NOMO-1 (cell line): ENCODE measurements around the gene MOB1A.
"Not testable (repeated sequence)": the region's sequence is repeated elsewhere in the genome, so short reads cannot be mapped to it uniquely, and the experiment has no call there.

Experiments used
- DNase-seq, 2 experiments: peaks; one replicate each; lab custom pipeline; 2025; ENCODE audit not compliant: unreplicated experiment in 2 of 2; lab: John Stamatoyannopoulos, UW

Gene MOB1A

DNA sequence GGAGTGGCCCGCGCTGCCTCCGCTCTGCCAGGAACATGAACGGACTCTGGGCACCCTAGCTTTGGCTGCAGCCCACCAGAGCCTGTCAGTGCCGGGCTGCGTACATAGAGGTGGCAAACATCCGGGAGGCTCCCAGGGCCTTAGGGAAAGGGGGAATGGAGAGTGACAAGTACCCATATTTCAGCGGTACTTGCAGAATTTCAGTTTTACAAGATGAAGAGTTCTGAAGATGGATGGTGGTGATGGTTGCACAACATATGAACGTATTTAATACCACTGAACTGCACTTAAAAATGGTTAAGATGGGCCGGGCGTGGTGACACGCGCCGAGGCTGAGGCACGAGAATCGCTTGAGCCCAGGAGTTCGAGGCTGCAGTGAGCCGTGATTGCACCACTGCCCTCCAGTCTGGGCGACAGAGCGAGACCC lies 20.6 kb upstream of the MOB1A start:
- DNase-seq, result peak in 1 of 2 experiments; percentile 74

DNA sequence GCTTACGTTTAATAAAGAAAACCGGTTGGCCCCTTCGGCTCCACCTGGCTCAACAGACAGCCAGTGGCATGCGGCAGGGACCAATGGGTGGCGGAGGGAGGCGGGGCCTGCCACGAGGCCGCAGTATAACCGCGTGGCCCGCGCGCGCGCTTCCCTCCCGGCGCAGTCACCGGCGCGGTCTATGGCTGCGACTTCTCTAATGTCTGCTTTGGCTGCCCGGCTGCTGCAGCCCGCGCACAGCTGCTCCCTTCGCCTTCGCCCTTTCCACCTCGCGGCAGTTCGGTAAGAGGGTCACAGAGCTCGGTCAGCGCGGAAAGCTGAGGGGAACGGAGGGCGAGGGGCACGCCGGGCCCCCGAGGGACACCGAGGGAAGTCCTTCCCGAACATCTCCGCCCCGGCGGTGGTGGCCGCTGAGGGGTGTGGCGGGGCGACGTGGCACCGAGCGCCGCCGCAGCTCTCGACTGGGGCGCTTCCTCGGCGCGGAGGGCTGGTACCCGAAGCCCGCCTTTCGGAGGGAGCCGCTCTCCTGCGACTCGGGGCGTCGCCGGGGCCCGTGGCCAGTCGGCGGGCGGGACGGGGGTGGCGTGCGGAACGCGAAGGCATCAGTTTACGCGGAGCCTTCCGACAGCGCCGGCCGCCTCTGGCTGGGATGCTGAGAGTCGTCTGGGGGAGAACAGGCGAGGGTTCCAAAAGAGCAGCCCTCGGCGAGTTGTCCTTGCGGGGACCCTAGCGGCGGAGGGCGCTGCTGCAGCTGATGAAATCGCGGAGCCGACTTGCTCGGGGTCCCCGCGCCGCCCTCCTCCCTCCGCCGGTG lies 20.0 kb upstream of the MOB1A start, which contains the start of gene MTHFD2:
Gene MTHFD2, plus strand, starts transcription at position 155 of the 814 bp plus-strand sequence. Its CDS starts 27 bp downstream, at position 182.
- DNase-seq, result peak; percentile 96 to 97

DNA sequence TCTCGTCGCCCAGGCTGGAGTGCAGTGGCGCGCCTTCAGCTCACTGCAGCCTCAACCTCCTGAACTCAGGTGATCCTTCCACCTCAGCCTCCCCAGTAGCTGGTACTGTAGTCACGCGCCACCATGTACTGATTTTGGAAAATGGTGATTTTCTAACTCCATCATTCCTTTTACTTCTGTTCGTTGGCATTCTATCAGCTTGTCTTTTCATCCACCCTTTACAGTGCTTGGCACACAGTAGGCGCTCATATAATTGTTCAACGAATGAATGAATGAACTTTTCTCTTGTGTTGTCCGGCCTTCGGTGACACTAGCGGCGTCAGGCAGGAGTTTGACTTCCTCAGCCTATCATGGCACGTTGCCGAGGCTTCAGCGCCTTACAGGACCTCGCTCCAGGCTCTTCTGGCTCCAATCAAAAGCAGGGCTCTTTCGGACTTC lies 19.4 kb upstream of the MOB1A start:
- DNase-seq, result no peak

DNA sequence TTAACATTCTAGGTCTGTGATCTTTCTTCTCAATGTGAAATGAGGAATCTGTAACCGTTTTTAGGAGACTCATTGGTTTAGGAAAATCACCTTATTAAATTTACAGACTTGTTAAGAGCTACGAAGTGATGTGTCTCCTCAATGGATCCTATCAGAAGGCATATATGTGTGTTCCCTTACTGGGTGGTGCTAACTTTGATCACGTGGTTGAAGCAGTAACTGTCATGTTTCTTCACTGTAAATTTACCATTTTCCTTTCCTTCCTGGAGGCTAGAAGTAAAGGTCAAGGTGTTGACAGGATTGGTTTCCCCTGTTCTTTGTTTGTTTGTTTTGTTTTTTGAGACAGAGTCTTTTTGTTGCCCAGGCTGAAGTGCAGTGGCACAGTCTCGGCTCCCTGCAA lies 18.4 kb upstream of the MOB1A start:
- DNase-seq, result no peak

DNA sequence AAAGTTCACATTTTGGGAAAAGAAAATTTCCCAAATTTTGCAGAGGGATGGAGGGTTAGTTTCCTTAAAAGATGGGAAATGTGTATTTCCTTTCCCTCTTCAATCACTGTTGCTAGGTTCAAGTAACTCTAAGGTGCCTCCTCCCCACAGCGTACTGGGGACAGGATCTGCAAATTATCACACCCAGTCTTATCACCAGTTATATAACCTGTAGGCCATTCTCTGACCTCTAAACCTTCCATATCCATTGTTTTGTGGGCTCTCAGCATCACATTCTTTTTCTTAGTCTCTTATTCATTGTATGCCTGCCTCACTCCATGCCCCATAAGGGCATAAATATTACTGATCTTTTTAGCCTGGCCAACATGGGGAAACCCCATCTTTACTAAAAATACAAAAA lies 16.1 kb upstream of the MOB1A start:
- DNase-seq, result no peak

DNA sequence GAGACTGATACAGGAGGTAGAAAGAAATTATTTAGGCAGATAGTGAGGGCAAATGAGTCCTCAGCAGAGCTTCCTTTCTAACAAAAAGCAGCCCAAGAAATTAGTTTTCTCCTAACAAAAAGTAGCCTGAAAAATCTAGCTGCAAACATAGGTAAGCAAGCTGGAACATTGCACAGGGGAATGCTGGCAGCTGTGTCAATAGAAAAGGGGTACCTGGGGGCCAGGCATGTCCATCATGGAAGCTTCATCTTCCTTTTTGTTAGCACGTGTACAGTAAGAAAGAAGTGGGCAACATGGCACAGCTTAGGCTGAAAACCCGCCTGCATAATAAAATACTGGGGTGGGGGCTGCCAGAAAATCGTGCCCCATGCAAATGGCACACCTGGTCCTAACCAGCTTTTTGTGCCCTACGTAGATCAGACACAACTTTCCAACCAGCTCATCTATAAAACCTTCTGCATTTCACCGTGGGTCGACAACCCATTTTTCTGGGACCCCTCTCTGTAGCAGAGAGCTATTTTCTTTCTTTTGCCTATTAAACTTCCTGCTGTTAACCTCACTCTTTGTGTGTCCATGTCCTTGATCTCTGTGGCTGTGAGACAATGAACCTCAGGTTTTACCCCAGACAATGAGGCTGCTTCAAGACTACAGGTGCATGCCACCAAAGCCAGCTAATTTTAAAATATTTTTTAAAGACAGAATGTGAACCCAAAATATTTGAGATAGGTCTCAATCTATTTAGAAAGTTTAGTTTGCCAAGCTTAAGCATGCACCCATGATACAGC lies 13.1 kb upstream of the MOB1A start:
- no peak for DNase-seq

DNA sequence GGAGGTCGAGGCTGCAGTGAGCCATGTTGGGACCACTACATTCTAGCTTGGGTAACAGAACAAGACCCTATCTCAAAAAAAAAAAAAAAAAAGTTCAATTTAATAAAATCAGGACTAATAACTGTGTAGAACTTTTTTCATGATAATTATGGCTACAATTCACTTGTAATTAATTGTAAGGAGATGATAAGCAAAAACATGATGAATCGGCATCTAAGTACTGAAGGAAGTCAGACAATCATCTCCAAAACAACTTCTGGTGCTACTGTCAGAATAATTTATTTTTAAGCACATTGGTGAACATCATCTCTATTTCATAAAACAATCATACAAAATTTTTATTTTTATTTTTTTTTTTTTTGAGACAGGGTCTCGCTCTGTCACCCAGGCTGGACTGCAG lies 10.0 kb upstream of the MOB1A start:
- no peak for DNase-seq

DNA sequence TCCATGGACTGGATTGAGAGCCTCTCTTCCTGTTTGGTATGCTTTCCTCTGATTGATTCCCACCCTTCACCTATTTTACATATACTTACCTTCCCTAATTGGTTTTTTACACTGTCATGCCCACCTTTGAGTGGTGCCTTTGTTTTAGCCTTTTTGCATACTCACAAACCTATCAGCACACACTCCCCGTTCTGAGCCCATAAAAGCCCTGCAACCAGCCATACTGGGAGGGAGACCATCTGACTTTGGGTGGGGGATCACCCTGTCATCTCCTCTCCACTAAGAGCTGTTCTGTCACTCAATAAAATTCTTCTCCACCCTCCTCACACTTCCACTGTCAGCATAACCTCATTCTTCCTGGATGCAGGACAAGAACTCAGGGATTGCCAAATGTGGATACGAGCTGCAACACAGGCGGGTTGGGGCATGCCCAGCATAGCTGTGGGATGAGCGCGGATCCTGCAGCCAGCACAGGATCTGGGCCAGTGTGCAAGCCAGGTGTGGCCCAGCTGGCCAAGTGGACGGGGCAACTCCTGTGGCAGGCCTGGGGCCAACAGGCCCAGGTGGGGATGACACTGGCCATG lies 9.4 kb upstream of the MOB1A start:
- no peak for DNase-seq

DNA sequence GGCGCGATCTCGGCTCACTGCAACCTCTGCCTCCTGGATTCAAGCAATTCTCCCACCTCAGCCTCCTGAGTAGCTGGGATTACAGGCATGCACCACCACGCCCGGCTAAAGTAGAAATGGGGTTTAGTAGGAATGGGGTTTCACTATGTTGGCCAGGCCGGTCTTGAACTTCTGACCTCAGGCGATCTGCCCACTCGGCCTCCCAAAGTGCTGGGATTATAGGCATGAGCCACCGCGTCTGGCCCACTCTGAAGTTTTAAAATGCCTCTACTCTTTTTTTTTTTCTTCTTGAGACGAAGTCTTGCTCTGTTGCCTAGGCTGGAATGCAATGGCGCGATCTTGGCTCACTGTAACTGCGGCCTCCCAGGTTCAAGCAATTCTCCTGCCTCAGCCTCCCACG lies 8.0 kb upstream of the MOB1A start:
- DNase-seq, result not testable (repeated sequence)

DNA sequence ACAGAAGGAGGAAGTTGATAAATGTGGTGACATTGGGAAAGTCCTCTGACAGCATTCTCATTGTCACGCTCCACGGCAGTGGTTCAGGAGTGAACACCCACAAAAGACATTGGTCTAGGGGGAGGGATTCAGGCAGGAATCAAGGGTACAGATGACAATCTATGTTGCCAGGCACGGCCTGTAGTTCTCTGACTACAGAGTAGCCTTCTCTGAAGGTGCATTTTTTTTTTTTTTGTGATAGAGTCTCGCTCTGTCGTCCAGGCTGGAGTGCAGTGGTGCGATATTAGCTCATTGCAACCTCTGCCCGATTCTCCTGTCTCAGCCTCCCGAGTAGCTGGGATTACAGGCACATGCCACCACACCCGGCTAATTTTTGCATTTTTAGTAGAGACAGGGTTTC lies 7.4 kb upstream of the MOB1A start:
- DNase-seq, result peak; percentile 76 to 97

DNA sequence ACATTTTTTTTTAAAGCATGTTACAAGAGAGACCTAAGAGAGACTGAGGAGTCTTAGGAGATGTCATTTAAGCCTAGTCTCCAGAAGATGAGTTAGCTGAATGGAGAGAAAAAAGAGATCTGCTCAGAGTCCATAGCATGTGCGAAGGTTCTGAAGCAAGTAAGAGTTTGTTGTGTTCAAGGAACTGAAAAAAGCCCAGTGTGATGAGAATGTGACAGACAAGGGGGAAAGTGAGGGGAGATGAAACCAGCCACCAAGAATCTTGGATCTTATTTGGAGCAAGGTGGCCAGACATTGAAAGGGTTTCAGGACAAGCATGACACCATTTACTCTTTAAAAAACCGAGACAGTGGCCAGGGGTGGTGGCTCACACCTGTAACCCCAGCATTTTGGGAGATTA lies 5.2 kb upstream of the MOB1A start:
- no peak for DNase-seq

DNA sequence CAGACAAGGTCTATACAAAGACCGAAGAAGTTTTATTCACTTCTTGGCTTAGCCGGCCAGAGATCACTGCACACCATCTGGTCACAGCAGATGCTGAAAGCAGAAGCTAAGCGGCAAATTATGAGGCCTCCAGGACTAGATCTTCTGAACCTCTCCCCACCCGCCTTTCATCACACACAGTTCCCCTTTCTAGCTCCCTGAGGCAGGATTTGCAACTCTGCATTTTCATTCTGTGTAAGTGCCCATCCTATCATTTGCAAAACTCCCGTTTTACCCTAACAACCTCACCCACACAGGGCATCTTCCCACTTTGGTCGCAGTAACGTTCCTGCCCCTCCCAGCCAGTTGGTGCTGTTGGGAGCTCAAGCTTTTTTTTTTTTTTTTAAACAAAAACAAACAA lies 3.1 kb upstream of the MOB1A start:
- DNase-seq, result peak; percentile 97 to 98

DNA sequence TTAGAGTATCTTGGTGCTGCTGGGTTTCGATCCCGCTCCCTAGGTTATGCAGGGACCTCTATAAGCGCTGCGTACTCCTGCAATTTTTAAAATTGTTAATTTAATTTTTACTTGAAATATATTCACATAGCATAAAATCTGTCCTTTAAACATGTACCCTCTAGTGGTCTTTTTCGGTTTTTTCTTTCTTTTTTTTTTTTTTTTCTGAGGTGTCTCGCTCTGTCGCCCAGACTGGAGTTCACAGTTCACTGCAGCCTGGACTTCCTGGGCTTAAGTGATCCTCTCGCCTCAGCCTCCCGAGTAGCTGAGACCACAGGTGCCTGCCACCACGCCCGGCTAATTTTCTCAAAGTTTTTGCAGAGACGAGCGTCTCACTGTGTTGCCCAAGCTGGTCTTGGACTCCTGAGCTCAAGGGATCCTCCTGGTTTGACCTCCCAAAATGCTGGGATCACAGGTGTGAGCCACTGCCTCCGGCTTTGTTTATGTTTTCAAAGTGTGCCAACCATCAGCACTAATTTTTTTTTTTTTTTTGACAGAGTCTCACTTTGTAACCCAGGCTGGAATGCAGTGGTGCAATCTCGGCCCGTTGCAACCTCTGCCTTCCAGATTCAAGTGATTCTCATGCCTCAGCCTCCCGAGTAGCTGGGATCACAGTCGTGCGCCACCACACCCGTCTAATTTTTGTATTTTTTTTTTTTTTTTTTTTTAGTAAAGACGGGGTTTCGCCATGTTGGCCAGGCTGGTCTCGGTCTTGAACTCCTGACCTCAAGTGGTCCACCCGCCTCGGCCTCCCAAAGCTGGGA lies 585 bp upstream of the MOB1A start:
- DNase-seq, result no peak

DNA sequence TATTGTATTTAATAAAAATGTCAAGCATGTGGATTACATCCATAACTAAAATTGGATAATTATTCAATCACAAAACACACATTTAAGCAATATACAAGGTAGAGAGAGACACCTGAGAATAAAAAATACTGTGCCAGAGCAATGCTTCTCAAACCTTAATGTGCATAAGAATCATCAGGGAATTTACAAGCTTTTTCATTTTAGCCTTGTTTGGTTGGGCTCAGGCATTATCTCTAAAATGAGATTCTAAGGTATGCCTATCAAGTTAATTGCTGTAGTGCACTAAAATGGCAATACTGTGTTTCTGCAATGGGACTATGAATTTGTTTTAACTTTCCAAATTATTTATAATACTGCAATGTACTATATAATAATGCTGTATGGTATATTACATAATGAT lies 983 bp downstream of the MOB1A start:
- no peak for DNase-seq

DNA sequence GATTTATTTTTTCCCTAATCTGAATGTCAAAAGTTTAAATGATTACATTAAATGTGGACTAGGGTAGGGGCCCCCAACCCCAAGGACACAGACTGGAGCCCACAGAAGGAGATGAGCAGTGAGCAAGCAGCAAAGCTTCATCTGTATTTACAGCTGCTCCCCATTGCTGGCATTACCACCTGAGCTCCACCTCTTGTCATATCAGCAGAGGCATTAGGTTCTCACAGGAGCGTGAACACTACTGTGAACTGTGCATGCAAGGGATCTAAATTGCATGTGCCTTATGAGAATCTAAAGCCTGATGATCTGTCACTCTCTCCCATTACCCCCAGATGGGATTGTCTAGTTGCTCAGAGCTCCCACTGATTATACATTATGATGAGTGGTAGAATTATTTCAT lies 3.8 kb downstream of the MOB1A start:
- no peak for DNase-seq

DNA sequence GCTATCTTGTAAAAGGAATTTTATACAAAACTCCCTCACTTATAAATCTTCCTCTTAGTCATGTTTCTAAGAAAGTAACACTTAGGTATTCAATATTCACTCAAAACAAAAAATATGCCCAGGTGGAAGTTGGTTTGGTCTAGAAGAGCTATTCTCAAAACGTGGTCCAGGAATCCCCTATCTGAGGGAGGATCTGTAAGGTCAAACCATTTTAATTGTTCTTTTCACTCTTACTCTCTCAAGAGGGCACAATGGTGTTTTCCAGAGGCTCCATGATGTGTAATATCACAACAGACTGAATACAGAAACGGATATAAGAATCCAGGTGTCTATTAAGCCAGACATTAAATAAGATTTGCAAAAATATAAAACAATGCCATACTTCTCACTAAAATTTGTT lies 9.9 kb downstream of the MOB1A start:
- no peak for DNase-seq

DNA sequence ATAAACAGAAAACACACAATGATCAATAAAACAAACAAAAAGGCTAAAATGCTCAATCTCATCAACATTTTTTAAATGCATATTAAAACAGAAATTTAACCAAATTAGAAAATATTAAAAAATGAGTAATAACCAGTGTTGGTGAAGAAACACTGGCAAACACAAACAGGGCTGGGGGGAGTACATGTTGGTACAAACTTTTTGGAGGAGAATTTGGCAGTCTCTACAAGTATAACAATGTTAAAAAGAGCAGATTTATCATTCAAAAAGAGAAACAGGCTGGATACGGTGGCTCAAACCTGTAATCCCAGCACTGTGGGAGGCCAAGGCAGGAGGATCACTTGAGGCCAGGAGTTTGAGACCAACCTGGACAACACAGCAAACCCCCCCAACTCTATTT lies 13.9 kb downstream of the MOB1A start:
- DNase-seq, result no peak

DNA sequence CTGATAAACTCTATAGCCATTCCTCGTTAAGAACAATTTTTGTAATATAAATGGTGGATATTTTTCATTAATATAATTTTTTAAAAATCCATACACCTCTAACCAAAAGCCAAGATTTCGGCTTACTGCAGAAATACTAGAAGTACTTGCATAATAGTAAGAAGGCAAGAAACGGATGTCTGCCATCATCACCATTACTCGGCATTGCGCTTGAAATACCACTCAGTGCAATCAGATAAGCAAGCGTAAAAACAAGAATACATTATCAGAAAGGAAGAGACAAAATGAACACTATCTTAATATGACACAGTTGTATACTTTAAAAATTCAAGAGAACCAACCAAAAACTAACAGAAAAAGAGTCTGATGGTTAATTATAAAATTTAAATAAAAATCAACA lies 15.7 kb downstream of the MOB1A start:
- no peak for DNase-seq

DNA sequence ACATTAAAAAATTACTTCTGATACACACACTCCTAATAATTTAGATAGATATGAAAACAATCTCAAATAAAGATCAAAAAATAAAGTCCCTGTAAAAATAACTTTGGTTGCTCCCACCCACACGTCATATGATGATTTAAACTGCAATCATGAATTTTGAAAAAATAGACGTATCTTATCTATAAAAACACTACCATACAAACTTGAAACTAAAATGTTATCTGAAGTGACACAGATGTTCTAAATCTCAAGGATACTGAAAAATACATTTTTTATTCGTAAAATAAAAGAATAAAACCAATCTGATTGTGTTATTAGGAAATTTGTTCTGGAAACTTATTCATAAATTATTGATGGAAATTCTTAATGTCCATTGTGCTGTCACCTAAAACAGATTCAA lies 22.8 kb downstream of the MOB1A start:
- no peak for DNase-seq

DNA sequence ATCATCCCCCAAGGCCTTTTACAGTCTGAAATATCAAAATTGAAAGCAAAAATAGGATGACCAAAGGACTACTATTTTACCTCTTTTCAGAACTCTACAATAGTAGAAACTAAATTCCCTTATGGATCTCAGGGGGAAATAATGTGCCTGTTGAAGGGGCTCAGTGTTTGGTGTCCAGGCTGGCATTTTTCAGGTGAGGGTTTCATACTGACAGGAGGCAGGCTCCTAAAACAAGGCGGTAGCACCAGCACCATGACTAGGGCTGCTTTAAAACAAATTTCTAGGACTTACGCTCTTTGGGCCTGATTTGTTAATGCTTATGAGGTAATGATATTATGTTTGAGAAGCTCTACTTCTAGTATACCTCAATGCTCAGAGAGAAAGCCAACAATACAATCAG lies 25.7 kb downstream of the MOB1A start:
- DNase-seq, result no peak
